Peyer's patch (tissue), 4 donors: Measurements from ENCODE around the gene CUL5. TPM values are rescaled to one million over a fixed set of nuclear protein-coding genes. Genes with fewer than 3 reads are reported as not detected.
"Not testable (repeated sequence)": the region's sequence is repeated elsewhere in the genome, so short reads cannot be mapped to it uniquely, and the experiment has no call there.

Source experiments
- DNase-seq, 3 donors: peaks; one replicate each; pipeline ENCODE4 v3.0.0-alpha.2; 2017 to 2019
- H3K27ac ChIP-seq, 4 donors: fragments of 200-600 bp; sonication (generic); one replicate each; pipeline ENCODE4 v1.5.1; 2016 to 2019
- H3K27me3 ChIP-seq, 2 donors: fragments of 200-600 bp; sonication (generic); one replicate each; pipeline ENCODE4 v1.5.1; 2019
- H3K36me3 ChIP-seq, 3 donors: fragments of 200-600 bp; sonication (generic); one replicate each; pipeline ENCODE4 v1.5.1; 2016 to 2019
- H3K4me1 ChIP-seq, 4 donors: fragments of 200-600 bp; sonication (generic); one replicate each; pipeline ENCODE4 v1.5.1; 2016 to 2019
- H3K4me3 ChIP-seq, 4 donors: fragments of 200-600 bp; sonication (generic); 1 replicate in 3 of 4; 2 replicates in 1 of 4; pipeline ENCODE4 v1.5.1; 2016 to 2019; ENCODE audit warnings: mild to moderate bottlenecking in 1 of 4
- H3K9me3 ChIP-seq, 4 donors: fragments of 200-600 bp; sonication (generic); one replicate each; pipeline ENCODE4 v1.5.1; 2016 to 2019; ENCODE audit warnings: mild to moderate bottlenecking in 1 of 4
- POLR2A ChIP-seq, 2 donors: fragments of 450-650 bp; IDR thresholded peaks; one replicate each; pipeline ENCODE4 v1.5.1; 2017; ENCODE audit warnings: antibody characterized with exemption in 2 of 2, mild to moderate bottlenecking in 2 of 2, moderate library complexity in 2 of 2
- total RNA-seq, 4 donors: library from RNA; depleted of rRNA; stranded (reverse); fragments of >200 nt; gene quantifications; one replicate each; pipeline ENCODE4 v1.1.0, GENCODE V29; 2016
- TF ChIP-seq, protein P1 (sequence below), 6 experiments: fragments of 450-650 bp in 4 of 6; fragments of 200-600 bp in 2 of 6; sonication (generic) in 1 of 6; IDR thresholded peaks; one replicate each; pipeline ENCODE4 v1.5.1; 2017 to 2019; ENCODE audit warnings: antibody characterized with exemption in 6 of 6, mild to moderate bottlenecking in 3 of 6, moderate library complexity in 1 of 6

The CUL5 gene
- total RNA-seq, 4 donors from 2014 or later, result 23.1 to 43.7 (median 33.0) TPM

DNA sequence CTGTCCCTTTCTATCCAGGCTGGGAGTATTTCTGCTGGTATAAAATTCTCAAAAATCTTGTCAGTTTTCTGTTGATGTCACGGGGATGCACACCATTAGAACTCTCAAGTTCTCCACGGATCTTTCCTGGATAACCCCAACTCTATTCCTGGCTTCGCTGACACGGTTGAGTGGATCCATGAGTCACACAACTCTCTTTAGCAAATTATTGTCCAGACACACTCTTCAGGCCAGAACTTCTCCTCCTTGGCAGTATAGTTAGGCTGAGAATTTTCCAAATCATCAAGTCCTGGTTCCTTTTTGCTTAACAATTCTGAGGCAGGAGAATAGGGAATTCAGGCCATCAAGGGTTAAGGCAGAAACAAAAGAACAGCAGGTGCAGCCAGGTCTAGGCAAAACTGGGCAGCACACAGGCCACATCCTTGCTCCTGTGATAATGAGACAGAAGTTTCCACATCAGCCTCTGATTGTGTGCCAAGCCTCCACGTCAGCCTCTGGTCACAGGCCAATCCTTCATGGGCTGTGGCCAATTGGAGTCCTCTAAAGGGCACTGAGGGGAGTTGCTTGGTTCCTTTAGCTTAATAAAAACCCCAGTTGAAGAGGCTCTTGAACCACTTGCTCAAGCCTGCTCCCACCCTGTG lies 106.9 kb downstream of the CUL5 start:
- DNase-seq, result peak; percentile 24 to 77 (median 72)
- no peak overlapping the region for H3K4me3 ChIP-seq
- TF ChIP-seq POLR2A (IDR thresholded peaks at IDR 0.05), result no peak
- TF ChIP-seq, protein P1, sequence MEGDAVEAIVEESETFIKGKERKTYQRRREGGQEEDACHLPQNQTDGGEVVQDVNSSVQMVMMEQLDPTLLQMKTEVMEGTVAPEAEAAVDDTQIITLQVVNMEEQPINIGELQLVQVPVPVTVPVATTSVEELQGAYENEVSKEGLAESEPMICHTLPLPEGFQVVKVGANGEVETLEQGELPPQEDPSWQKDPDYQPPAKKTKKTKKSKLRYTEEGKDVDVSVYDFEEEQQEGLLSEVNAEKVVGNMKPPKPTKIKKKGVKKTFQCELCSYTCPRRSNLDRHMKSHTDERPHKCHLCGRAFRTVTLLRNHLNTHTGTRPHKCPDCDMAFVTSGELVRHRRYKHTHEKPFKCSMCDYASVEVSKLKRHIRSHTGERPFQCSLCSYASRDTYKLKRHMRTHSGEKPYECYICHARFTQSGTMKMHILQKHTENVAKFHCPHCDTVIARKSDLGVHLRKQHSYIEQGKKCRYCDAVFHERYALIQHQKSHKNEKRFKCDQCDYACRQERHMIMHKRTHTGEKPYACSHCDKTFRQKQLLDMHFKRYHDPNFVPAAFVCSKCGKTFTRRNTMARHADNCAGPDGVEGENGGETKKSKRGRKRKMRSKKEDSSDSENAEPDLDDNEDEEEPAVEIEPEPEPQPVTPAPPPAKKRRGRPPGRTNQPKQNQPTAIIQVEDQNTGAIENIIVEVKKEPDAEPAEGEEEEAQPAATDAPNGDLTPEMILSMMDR (IDR thresholded peaks at IDR 0.05), result no peak
- no peaks in the 10 kb centered on the region for H3K36me3 ChIP-seq
- peak overlapping the region in 2 of 4 donors; percentile 8 to 71 for H3K27ac ChIP-seq
- H3K27me3 ChIP-seq, result no peaks in the 10 kb centered on the region
- no peaks in the 10 kb centered on the region for H3K4me1 ChIP-seq
- H3K9me3 ChIP-seq, result no peaks in the 10 kb centered on the region

GRCh38 chr11:108117746-108118371 lies 109.2 kb downstream of the CUL5 start:
- no peaks in the 10 kb centered on the region for H3K27me3 ChIP-seq
- no peaks in the 10 kb centered on the region for H3K36me3 ChIP-seq
- H3K27ac ChIP-seq, result no peak overlapping the region
- DNase-seq, result no peak
- no peak overlapping the region for H3K4me3 ChIP-seq
- TF ChIP-seq POLR2A (IDR thresholded peaks at IDR 0.05), result no peak
- TF ChIP-seq, protein P1 (IDR thresholded peaks at IDR 0.05), result peak in 5 of 6 experiments; percentile 15 to 62 (median 61)
- no peaks in the 10 kb centered on the region for H3K9me3 ChIP-seq
- H3K4me1 ChIP-seq, result peaks cover 0 to 9% (median 2%) of the 10 kb centered on the region in 4 donors

- not testable (repeated sequence) for DNase-seq, H3K27me3 ChIP-seq, H3K36me3 ChIP-seq, H3K9me3 ChIP-seq
- H3K4me3 ChIP-seq, result peak overlapping the region; percentile 77 to 93 (median 81)
- H3K4me1 ChIP-seq, result peaks cover 0 to 25% (median 8%) of the 10 kb centered on the region in 4 donors
- H3K27ac ChIP-seq, result peak overlapping the region; percentile 85 to 90 (median 88)
These were observed 112.2 kb downstream of the CUL5 start for GRCh38 chr11:108120936-108121273.

GRCh38 chr11:108121274-108122155 lies 112.8 kb downstream of the CUL5 start, which contains the start of gene ACAT1:
ACAT1 (plus strand) TSS chr11:108121567; CDS start chr11:108121607, 40 bp downstream.
- peak within 1 kb of the TSS; percentile 85 to 90 (median 88) for H3K27ac ChIP-seq
- peaks cover 0 to 25% (median 8%) of the 10 kb centered on the region in 4 donors for H3K4me1 ChIP-seq
- no peaks in the 10 kb centered on the region for H3K9me3 ChIP-seq
- H3K36me3 ChIP-seq, result no peaks in the 10 kb centered on the region
- TF ChIP-seq, protein P1 (IDR thresholded peaks at IDR 0.05), result peak; percentile 43 to 65 (median 56)
- peak; percentile 65 to 76 for TF ChIP-seq POLR2A (IDR thresholded peaks at IDR 0.05)
- no peaks in the 10 kb centered on the region for H3K27me3 ChIP-seq
- peak; percentile 95 to 99 (median 98) for DNase-seq
- peak within 1 kb of the TSS; percentile 77 to 93 (median 81) for H3K4me3 ChIP-seq

DNA sequence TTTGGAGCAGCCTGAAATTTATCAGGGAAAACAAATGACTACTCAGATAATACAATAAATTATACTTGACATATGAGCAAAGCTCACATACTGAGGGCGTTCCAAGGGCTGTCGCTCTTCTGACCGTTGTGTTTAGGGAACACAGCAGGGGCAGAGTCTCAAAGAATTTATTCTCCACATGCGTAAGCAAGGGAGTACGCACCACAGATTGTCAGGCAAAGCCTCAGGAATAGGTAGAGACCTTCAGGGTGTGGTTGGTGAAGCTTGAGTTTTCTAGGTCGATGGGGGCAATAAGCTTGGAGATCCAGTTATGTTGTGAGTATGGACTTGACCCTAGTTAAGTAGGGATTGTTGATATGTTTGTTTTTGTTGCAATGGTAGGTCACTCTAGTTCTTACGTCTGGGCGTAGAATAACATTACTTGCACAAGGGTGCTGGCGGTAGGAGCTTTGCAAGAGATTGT lies 113.5 kb downstream of the CUL5 start:
- Histone ChIP-seq H3K27me3 (no peaks in the 10 kb centered on the region), H3K9me3 (no peaks in the 10 kb centered on the region), H3K27ac (peak overlapping the region; percentile 85 to 90 (median 88)), H3K4me1 (peaks cover 0 to 25% (median 8%) of the 10 kb centered on the region in 4 donors), H3K4me3 (peak overlapping the region; percentile 77 to 93 (median 81)), H3K36me3 (no peaks in the 10 kb centered on the region)
- DNase-seq, result no peak
- TF ChIP-seq POLR2A (IDR thresholded peaks at IDR 0.05), result no peak
- TF ChIP-seq, protein P1 (IDR thresholded peaks at IDR 0.05), result no peak
